ENCODE data around the gene SUGP1.
"Not testable (repeated sequence)": the region's sequence is repeated elsewhere in the genome, so short reads cannot be mapped to it uniquely, and the experiment has no call there.

SUGP1 gene

GRCh38 chr19:19258589-19259338, 61.5 kb downstream of the SUGP1 start:
- TF ChIP-seq CTCF (IDR thresholded peaks at IDR 0.05; ENCODE audit: borderline replicate concordance, control extremely low read depth, extremely low read depth, insufficient read depth, missing control alignments): no peak
- in situ Hi-C loops (cut with MboI; ENCODE audit: low sequenced_read_pairs, unreplicated experiment): no loop called here
- DNase-seq (ENCODE audit: low spot score): no peak

- DNase-seq (ENCODE audit: low spot score): no peak
- TF ChIP-seq CTCF (IDR thresholded peaks at IDR 0.05; ENCODE audit: borderline replicate concordance, control extremely low read depth, extremely low read depth, insufficient read depth, missing control alignments): no peak
- in situ Hi-C loops (cut with MboI; ENCODE audit: low sequenced_read_pairs, unreplicated experiment): no loop called here
Measured at GRCh38 chr19:19257836-19258588, 62.3 kb downstream of the SUGP1 start.

- no peak for TF ChIP-seq CTCF (IDR thresholded peaks at IDR 0.05; ENCODE audit: borderline replicate concordance, control extremely low read depth, extremely low read depth, insufficient read depth, missing control alignments)
- DNase-seq (ENCODE audit: low spot score): no peak
- in situ Hi-C loops (cut with MboI; ENCODE audit: low sequenced_read_pairs, unreplicated experiment): no loop called here
Measured at GRCh38 chr19:19257137-19257536, 63.2 kb downstream of the SUGP1 start.

GRCh38 chr19:19256072-19256969, 64.0 kb downstream of the SUGP1 start:
- no peak for DNase-seq (ENCODE audit: low spot score)
- in situ Hi-C loops (cut with MboI; ENCODE audit: low sequenced_read_pairs, unreplicated experiment): no loop called here
- TF ChIP-seq CTCF (IDR thresholded peaks at IDR 0.05; ENCODE audit: borderline replicate concordance, control extremely low read depth, extremely low read depth, insufficient read depth, missing control alignments): no peak

GRCh38 chr19:19253409-19253808, 66.9 kb downstream of the SUGP1 start:
- DNase-seq (ENCODE audit: low spot score); in situ Hi-C loops (cut with MboI; ENCODE audit: low sequenced_read_pairs, unreplicated experiment): not testable (repeated sequence)

- in situ Hi-C loops (cut with MboI; ENCODE audit: low sequenced_read_pairs, unreplicated experiment): no loop called here
- TF ChIP-seq CTCF (IDR thresholded peaks at IDR 0.05; ENCODE audit: borderline replicate concordance, control extremely low read depth, extremely low read depth, insufficient read depth, missing control alignments): no peak
- DNase-seq (ENCODE audit: low spot score): no peak
Measured at GRCh38 chr19:19250196-19250801, 70.0 kb downstream of the SUGP1 start.
